Activated naive CD4-positive, alpha-beta T cell treated with Interleukin-2 at 50 U/mL for 16 hours (primary cell): ENCODE data around the gene BCAS4.
"Not testable (repeated sequence)": the region's sequence is repeated elsewhere in the genome, so short reads cannot be mapped to it uniquely, and the experiment has no call there.

Experiments
- DNase-seq: peaks from one replicate; pipeline ENCODE4 v3.0.0-alpha.2; 2020

The BCAS4 gene

DNA sequence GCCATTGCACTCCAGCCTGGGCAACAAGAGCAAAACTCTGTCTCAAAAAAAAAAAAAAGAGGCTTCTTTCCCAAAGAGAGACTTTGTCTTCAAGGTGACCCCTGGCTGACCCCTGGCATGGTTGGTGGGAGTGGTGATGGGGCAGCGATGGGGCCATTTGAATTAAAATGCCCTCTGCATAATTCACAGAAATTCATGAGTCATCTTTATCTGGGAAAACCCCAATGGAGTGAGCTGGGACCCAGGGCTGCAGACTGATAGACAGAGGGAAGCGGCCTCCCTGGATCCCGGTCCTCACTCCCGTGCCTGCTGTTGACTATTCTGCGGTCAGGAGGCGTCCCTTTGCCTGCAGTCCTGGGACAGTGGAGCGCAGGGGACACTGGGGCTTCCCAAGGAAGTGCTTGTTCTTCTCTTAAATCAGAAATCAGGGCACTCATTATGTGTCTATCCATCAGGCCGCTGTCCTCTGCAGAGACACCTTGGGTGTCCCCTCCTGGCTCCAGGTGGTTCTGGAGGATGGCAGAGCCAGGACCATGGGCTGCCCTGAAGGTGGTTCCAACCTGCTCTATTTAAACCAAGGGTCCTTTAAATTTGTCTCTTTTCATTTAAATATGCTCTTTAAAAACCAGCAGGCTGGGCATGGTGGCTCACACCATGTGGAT, 23.3 kb upstream of the BCAS4 start:
- DNase-seq, result not testable (repeated sequence)

DNA sequence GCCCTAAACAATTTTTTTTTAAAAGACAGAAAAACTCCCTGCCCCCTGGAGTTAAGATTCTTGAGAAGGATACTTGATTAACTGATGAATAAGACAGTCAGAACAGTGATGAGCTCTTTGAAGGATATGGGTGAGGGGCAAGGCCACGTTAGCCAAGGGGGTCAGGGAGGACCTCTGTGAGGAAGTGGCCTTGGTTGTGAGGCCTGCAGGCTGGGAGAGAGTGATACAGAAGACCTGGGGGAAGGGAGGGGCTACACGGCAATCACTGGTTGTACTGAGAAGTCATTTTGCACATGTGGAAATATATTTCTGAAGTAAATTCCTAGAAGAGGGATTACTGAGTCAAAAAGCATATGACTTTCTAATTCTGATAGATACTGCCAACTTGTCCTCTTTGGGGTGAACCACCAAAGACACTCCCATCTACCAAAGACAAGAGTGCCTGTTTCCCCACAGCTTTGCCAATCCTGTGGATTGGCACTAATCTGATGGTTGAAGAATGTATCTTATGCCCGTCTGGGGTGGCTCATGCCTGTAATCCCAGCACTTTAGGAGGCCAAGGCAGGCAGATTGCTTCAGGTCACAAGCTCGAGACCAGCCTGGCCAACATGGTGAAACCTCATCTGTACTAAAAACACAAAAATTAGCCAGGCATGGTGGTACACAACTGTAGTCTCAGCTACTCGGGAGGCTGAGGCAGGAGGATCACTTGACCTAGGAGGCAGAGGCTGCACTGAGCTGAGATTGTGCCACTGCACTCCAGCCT, 22.3 kb upstream of the BCAS4 start:
- no peak for DNase-seq

DNA sequence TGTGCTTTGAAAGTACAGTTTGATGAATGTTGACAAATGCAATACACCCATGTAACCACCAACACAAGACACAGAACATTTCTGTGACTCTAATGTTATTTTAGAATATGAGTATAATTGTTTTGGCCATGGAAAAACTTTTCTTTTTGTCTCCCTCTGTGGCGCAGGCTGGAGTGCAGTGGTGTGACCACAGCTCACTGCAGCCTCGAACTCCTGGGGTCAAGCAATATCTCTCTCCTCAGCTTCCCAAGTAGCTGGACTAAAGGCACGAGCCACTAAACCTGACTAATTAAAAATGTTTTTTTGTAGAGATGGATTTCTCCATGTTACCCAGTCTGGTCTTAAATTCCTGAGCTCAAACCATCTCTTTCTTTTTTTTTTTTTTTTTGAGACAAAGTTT, 20.3 kb upstream of the BCAS4 start:
- DNase-seq, result no peak

DNA sequence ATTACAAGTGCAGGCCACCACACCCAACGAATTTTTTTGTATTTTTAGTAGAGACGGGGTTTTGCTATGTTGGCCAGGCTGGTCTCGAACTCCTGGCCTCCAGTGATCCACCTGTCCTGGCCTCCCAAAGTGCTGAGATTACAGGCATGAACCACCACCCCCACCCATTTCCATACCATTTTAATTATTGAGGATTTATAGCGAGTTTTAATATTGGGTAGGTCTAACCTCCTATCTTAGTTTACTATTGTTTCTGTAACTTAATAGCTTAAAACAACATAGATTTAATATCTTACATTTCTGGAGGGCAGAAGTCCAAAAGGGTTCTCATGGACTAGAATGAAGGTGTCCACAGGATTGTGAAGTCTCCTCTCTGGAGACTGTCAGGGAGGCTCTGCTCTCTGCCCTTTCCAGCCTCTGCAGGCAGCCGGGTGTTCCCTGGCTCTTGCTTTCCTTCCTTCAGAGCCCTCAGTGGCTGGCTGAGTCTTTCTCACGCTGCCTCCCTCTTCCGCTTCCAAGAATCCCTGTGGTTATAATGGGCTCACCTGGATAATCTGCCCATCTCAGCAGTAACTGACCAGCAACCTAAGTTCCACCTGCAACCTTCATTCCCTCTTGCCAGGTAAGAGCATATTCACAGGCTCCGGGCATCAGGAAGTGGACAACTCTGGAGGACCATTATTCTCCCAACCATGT, 18.6 kb upstream of the BCAS4 start:
- no peak for DNase-seq

DNA sequence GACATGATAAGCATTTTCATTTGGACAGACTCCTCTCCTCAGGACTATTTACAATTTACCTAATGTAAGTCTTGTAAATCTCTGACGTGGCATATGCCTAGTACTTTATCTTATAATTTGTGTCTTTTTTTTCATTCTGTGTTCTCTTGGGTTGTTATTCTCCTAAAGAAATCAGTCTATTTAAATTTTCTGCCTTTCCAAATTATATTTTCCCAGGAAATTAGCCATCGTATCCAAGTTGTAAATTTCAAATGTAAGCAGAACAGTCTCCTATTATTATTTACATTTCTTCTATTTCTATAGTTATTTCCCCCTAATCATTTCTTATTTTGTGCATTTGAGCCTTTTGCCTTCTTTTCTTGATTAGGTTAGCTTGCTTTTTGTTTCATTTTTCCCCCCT, 17.5 kb upstream of the BCAS4 start:
- DNase-seq, result no peak

DNA sequence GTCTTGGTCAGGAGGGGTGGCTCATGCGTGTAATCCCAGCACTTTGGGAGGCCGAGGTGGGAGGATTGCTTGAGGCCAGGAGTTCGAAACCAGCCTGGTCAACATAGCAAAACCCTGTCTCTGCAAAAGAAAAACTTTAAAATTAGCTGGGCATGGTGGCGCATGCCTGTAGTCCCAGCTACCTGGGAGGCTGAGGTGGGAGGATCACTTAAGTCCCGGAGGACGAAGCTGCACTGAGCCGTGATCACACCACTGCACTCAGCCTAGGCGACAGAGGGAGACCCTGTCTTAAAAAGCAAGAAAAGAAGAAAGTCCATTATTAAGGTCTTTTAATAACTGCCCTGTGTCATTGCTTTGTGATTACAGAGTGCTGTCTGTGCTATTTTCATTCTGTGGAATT, 15.9 kb upstream of the BCAS4 start:
- not testable (repeated sequence) for DNase-seq

DNA sequence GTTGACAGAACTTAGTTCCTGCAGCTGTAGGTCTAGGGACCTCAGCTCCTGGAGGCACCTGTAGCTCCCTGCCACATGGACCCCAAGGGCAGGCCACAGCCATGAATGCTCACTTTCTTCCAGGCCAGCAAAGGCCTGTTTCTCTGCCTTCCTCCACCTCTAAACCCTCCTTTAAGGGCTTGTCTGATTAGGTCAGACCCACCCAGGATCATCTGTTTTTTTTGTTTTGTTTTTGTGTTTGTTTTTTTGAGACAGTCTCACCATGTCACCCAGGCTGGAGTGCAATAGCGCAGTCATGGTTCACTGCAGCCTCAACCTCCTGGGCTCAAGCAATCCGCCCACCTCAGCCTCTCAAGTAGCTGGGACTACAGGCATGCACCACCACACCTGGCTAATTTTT, 11.5 kb upstream of the BCAS4 start:
- no peak for DNase-seq

DNA sequence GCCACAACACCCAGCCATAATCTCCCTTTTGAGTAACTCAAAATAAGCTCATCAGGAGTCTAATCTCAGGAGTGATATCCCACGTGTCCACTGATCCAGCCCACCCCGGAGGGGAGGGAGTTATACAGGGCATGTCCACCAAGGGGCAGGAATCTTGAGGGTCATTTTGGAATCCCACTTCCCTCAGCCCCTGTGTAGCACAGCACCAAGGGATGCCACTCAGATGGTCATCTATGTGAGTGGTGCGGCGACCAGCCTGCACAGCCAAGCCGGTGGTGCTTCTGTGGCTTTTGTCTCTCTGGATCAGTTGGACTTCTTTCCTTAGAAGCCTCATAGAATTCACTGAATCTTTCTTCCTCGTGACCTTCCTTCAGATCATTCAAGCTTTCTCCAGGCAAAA, 11.0 kb upstream of the BCAS4 start:
- DNase-seq, result no peak

DNA sequence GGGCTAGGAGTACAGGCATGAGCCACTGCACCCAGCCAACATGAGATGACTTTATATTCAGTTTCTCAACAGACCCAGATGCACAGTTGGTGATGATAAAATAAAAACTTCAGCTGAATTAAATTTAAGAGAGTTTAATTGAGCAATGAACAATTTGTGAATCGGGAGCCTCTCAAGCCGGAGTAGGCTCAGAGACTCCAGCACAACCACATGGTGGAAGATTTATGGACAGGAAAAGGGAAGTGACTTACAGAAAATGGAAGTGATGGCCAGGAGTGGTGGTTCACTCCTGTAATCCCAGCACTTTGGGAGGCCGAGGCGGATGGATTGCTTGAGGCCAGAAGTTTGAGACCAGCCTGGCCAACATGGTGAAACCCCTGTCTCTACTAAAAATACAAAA, 10.4 kb upstream of the BCAS4 start:
- no peak for DNase-seq

DNA sequence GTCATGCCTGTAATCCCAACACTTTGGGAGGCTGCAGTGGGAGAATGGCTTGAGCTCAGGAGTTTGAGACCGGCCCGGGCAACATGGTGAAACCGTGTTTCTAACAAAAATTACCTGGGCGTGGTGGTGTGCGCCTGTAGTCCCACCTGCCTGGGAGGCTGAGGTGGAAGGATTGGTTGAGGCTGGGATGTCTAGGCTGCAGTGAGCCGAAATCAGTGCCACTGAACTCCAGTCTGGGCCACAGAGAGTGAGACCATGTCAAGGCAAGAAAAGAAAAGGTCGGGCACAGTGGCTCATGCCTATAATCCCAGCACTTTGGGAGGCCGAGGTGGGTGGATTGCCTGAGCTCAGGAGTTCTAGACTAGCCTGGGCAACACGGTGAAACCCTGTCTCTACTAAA, 8.2 kb upstream of the BCAS4 start:
- DNase-seq, result no peak

DNA sequence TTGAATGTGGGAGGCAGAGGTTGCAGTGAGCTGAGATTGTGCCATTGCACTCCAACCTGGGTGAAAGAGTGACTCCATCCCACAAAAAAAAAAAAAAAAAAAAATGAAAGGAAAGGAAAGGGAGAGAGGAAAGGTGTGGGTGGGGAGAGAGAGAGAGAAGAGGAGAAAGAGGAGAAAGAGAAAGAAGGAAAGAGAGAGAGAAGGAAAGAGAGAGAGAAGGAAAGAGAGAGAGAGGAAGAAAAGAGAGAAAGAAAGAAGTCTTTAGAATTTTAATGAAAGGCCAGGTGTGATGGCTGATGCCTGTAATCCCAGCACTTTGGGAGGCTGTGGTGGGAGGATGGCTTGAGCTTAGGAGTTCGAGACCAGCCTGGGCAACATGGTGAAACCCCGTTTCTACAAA, 7.7 kb upstream of the BCAS4 start:
- no peak for DNase-seq

DNA sequence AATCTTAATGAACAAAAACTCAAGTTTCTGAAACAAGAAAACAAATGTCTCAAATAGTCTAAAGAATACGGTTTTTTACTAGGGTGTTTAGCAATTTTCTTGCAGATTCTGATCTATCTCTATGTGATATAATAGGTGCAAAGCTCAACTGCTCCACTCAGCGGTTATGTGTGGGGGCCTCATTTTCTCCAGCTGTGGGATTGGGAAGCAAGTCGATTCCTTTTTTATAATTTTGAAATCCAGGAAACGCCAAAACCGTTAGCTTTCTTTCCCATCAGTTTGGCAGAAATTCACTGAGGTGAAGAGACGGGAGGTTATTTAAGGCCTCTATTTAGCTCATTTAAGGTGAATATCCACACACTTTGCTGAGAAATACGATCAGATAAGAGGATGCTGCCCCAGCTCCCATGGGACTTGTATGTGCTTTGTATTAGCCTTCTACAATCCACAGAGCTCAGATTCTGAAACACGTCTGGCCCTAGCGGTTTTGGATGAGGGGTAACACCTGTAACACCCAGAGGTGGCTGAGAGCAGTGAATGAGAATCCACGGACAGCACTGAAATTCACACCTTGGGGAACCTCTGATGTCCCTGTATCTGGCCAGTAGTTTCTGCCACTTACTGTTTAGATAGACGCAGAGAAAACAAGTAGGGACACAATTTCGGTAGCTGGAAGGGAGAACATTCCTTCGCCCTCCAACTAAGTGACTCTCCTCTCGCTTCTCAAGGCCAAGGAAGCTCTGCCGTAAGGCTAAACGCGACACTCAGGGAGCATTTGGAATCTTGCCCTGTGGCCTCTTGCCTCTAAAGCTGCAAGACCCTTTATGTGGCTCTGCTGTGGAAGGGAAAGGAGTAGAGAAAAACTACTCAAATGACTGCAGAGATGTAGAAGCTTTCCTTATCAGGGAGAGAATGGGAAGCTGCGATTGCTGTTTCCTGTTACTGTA, 6.5 kb upstream of the BCAS4 start:
- no peak for DNase-seq

DNA sequence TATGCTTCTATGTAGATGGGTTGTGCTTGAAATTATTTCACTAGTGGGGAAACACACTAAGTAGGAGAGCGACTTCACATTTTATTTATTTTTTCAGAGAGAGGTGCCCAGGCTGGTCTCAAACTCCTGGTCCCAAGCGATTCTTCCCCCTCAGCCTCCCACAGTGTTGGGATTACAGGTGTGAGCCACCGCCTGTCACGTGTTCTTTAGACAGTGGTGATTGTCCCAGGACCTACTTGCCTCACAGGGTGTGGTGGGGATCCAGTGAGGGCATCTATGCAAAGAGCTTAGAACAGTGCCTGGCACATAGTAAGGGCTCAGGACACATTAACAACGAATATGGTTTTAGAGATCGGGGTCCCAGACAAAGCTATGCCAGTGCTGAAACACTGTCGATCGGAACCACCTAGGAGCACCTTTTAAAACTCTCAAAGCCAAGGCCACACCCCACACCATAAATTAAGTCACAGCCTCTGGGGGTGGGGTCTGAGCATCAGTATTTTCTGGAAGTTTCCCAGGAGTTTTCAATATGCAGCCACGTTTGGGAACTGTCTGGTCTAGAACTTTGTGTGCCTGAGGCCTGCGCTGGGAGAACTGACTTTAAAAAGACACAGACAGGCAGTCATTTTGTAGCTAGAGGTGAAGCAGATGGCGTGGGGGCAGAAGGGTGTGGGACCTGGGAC, 4.8 kb upstream of the BCAS4 start:
- no peak for DNase-seq

DNA sequence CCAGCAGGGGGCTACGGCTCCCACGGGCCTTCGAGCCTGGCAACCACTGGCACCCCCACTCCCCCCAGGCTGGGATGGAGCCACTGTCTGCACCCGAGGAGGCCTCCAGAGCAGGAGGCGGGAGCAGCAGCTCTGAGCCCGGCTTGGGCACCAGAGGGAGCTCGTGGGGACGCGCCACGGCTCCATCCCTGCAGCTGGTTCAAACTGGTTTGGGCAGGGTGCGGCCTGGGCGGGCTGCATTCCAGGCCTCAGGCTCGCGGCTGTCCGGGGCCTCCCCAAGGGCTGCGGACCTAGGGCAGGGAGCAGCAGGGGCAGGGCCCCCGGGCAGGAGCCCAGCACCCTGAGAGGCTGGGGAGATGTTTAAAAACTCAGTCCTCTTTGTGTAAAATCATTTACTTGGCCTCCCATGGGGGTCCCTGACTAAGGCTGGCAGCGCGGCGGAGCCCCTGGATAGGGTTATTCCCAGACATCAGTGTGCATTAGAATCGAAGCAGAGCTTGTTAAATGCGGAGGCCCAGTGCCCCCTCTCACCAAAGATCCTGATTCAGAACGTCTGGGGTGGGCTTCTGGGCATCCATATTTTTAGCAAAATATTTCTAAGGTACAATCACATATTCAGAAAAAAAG, 4.1 kb upstream of the BCAS4 start:
- DNase-seq, result peak; percentile 84

DNA sequence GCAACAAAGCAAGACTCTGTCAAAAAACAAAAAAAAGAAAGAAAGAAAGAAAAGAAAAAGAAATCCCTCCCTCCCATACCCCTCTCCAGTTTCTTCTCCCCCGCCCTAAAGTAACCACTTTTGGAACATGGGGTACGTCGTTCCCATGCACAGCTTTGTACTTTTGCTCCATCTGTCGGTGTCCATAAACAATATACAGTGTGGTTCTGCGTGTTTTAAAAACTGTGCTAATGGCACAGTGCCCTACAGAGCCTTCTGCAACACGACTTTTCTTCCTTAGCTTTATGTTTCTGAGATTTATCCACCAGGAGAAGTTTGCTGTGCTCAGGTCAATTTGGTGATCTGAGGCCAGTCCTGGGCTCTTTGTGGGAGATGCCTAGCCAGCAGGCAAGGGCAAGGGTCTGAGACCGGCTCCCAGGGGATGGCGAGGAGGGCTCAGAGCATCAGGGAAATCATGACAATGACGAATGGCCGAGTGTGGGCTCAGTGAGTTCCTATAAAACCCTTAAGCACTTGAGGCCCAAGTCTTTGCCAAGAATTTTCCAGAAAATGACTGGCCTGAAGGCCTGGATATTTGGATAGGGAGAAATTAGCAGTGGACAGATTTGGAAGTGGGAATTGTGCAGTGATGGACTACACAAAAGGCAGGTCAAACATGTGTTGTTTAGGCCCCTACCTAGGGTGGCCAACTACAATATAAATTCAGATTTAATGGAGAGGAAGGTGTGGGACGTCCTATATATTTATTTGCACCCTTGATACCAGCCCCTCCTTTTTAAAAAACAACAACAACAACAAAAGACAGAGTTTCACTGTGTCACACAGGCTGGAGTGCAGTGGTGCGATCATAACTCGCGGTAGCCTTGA, 1.9 kb upstream of the BCAS4 start:
- DNase-seq, result no peak

DNA sequence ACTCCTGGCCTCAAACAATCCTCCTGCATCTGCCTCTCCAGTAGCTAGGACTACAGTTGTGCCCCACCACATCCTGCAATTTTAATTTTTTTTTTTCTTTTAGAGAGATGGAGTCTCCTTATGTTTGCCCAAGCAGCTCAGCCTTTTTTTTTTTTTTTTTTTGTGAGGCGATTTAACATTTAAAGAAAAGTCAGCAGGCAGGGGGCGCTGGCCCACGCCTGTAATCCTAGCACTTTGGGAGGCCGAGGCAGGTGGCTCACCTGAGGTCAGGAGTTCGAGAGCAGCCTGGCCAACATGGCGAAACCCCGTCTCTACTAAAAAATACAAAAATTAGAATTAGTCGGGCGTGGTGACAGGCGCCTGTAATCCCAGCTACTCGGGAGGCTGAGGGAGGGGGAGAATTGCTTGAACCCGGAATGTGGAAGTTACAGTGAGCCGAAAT, 1.3 kb upstream of the BCAS4 start:
- peak; percentile 43 for DNase-seq

DNA sequence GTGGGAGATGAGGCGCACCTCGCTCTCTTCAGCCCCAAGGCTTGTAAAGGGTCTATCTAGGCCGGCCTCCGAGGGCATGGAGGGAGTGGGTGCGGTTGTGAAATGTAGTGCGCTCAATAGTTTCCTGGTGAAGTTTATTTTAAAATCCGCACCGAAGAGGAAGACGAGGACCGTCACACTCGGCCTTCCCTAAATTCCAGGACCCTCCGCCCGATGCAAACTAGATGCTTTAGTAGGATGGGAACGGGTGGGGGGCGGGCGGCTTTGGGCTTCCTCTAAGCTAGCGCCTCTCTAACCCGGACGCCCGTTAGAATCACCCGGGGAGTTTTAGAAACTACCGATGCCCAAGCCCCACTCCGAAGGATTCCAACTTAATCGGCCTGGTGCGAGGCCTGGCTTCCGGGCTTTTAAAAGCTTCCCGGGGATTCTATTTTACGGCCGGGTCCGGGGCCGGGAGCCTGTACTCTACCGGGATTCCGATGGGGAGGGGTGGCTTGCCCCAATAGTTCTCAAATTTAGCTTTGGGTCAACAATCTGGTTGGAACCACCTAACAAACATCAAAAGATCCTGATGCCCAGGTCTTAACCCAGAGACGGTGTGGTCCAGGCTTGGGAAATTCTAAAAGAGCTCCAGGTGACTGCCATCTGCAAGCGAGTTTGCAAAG, 548 bp upstream of the BCAS4 start:
- DNase-seq, result no peak

DNA sequence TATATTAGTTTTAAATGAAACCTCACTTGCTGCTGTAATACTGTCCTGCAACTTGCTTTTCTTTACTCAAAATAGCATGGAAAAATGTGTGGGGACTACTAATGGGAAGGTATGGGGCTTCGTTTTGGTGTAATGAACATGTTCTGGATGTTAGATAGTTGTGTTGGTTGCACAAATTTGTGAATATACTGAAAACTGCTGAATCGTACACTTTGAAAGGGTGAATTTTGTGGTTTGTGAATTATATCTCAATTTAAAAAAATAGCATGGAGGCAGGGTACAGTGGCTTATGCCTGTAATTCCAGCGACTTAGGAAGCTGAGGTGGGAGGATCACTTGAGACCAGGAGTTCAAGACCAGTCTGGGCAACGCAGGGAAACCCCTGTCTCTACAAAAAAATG, 2.3 kb downstream of the BCAS4 start:
- DNase-seq, result no peak

DNA sequence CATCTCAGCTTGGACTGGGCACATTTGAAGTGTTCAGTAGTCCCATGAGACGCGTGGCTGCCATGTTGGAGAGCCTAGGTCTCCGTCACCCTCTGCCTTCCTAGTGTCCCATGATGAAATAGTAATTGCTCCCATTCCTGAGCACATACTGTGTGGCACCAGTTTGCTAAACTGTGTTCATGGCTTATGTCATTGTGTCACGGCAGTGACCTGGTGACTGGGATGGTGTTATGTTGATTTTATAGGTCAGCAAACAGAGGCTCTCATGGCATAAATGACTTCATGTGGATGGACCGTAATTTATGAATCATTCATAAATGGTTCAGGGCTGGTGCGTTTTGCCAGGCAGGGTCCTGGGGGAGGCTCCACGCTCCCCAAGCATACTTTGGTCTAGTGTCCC, 3.8 kb downstream of the BCAS4 start:
- no peak for DNase-seq

DNA sequence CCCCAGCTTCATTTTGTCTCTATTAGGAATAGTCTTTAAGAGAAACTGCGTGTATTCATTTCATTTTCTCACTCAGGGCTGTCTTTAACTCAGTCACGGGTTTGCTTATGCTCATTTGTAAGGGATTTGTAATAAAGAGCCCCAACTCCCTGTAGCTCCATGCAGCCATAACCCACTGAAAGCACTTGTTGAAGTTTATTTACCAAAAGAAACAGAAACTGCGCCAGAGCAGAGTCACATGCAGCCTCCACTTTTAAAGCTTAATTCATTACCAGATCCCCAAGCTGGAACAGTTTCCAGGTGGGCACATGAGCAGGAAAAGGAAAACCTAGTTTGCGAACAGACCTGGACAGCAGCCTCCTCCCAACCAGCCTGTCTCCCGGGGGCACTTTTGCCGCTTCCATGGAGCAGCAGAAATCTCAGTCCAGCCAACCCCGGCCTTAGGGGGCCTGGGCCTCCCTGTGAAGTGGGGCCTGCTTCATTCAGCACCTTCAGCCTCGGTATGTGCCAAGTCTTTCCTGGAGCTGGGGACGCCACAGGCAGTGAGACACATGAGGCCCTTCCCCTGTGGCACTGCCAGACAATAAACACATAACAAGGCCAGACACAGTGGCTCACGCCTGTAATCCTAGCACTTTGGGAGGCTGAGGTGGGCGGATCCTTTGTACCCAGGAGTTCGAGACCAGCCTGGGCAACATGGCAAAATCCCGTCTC, 4.5 kb downstream of the BCAS4 start:
- no peak for DNase-seq
